C4-2B (cell line): ENCODE measurements around the gene THEM4.

Experiments
- ZFX ChIP-seq: fragments of 450-650 bp; IDR thresholded peaks from 2 replicates; pipeline ENCODE4 v1.6.1; 2017
- TF ChIP-seq, protein P1 (sequence below): fragments of 450-650 bp; conservative IDR thresholded peaks from 2 replicates; pipeline ENCODE4 v1.5.1; 2017; ENCODE audit warnings: mild to moderate bottlenecking

DNA sequence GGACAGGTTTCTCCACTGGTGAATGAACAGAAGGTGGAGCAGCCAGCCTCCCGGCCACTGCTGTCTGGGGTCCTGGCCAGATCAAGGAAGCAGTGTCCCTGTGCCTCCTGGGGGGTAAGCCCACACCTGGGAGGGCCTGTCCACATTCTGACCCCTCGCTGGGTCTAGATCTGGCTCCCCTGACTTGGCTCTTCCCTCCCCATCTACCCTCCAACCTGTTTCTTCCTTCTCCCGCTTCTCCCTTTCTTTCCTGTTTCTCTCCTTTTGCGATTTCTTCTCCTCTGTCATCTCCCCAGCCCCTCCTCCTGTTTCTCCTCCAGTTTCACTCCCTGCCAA, 78.1 kb downstream of the THEM4 start:
- TF ChIP-seq, protein P1, sequence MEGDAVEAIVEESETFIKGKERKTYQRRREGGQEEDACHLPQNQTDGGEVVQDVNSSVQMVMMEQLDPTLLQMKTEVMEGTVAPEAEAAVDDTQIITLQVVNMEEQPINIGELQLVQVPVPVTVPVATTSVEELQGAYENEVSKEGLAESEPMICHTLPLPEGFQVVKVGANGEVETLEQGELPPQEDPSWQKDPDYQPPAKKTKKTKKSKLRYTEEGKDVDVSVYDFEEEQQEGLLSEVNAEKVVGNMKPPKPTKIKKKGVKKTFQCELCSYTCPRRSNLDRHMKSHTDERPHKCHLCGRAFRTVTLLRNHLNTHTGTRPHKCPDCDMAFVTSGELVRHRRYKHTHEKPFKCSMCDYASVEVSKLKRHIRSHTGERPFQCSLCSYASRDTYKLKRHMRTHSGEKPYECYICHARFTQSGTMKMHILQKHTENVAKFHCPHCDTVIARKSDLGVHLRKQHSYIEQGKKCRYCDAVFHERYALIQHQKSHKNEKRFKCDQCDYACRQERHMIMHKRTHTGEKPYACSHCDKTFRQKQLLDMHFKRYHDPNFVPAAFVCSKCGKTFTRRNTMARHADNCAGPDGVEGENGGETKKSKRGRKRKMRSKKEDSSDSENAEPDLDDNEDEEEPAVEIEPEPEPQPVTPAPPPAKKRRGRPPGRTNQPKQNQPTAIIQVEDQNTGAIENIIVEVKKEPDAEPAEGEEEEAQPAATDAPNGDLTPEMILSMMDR = no peak
- no peak for TF ChIP-seq ZFX
